WTC11 (cell line): ENCODE results near the gene C3orf22.

ENCODE experiments used
- TEAD1 ChIP-seq: sonication (generic); formaldehyde crosslinking; IDR thresholded peaks from 2 replicates; pipeline ENCODE4 v1.8.0; 2022; ENCODE audit warnings: mild to moderate bottlenecking, missing genetic modification reagents
- ZNF263 ChIP-seq: sonication (generic); formaldehyde crosslinking; IDR thresholded peaks from 2 replicates; pipeline ENCODE4 v1.8.1; 2022; ENCODE audit warnings: low read depth, mild to moderate bottlenecking, moderate library complexity, missing genetic modification reagents
- TF ChIP-seq, protein P1 (sequence below): fragments of 200-600 bp; IDR thresholded peaks from 2 replicates; pipeline ENCODE4 v1.8.0; 2022; ENCODE audit warnings: antibody characterized with exemption

DNA sequence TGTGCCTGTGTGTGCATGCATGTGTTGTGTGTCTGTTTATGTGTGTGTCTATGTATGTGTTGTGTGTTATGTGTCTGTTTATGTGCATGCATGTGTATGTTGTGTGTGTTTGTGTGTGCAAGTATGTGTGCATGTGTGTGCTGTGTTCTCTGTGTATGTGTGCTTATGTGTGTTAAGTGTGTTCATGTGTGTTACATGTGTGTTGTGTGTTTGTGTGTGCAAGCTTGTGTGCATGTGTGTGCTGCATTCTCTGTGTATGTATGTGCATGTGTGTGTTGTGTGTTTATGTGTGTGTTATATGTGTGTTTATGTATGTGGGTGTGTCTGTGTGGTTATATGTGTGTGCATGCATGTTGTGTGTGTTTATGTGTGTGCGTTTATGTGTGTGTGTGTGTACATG lies 56.1 kb downstream of the C3orf22 start:
- TF ChIP-seq TEAD1: no peak
- TF ChIP-seq ZNF263 (CRISPR knock-in tag): no peak
- TF ChIP-seq, protein P1, sequence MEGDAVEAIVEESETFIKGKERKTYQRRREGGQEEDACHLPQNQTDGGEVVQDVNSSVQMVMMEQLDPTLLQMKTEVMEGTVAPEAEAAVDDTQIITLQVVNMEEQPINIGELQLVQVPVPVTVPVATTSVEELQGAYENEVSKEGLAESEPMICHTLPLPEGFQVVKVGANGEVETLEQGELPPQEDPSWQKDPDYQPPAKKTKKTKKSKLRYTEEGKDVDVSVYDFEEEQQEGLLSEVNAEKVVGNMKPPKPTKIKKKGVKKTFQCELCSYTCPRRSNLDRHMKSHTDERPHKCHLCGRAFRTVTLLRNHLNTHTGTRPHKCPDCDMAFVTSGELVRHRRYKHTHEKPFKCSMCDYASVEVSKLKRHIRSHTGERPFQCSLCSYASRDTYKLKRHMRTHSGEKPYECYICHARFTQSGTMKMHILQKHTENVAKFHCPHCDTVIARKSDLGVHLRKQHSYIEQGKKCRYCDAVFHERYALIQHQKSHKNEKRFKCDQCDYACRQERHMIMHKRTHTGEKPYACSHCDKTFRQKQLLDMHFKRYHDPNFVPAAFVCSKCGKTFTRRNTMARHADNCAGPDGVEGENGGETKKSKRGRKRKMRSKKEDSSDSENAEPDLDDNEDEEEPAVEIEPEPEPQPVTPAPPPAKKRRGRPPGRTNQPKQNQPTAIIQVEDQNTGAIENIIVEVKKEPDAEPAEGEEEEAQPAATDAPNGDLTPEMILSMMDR: no peak
